Suppressor macrophage treated with lipopolysaccharide for 1 hour (primary cell): Measurements from ENCODE around the gene BICC1.
A peak's percentile ranks its signal among the peaks of the same experiment; 100 is the strongest.

Source experiments
- DNase-seq, 3 donors: peaks; one replicate each; pipeline ENCODE4 v3.0.0-alpha.2; 2020 to 2022

The BICC1 gene

GRCh38 chr10:58608351-58608750 is 95.7 kb downstream of the BICC1 start:
- DNase-seq: no peak

DNA sequence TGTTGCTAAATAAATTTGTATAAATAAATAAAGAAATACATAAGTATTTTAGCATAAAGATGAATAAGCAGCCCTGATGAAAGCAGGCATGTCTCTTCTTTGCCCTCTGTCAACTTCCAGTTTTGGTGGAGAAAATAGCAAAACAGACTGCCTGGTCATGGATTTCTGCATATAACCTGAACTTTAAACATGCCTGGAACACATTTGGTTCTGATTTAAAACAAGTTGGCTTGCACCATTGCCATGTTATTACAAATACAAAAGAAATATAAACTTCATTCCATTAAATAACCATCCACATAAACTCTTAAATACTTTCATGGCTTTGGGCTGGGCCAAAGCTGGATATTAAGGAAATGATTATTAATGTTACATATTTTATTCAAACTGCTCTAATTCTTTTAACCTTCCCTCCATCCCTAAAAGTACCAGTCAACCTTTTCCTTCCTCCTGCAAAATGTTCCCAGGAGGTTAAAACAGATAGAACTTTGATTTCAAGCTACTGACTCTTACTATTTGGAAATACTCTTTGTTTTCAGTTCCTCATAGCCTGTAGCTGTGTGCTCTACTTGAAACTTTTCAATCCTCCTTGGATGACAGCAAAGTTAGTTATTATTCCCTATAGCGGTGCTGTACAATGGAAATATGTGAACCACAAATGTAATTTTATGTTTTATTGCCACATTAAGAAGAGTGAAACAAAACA is 96.3 kb downstream of the BICC1 start:
- no peak for DNase-seq

- no peak for DNase-seq
Observed at GRCh38 chr10:58609532-58610150, 97.0 kb downstream of the BICC1 start.

GRCh38 chr10:58615237-58615935 is 102.7 kb downstream of the BICC1 start:
- no peak for DNase-seq

DNA sequence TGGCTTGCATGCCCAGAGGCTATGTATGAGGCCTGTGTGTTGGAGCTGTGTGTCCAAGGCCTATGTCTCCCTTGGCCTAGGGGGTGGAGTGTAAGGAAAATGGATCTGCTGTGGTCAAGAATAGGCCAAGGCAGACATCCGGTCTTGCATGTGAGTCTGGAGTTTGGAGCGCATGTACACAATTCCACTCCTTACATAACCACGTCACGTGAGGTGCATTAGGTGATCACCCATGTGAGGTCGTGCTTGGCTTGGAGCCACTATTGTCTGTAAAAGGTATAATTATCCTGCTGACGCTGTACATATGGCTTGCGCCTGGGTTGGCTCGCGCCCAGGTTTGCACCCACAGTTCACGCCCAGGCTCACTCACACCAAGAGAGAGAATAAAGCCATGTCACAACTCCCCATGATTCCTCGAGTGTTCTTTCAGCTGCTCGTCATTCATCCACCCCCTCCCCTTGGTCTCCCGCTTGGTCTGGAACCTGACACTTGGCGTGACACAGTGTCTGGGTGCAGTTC is 105.5 kb downstream of the BICC1 start:
- no peak for DNase-seq

GRCh38 chr10:58621379-58622077 is 108.9 kb downstream of the BICC1 start:
- no peak for DNase-seq

DNA sequence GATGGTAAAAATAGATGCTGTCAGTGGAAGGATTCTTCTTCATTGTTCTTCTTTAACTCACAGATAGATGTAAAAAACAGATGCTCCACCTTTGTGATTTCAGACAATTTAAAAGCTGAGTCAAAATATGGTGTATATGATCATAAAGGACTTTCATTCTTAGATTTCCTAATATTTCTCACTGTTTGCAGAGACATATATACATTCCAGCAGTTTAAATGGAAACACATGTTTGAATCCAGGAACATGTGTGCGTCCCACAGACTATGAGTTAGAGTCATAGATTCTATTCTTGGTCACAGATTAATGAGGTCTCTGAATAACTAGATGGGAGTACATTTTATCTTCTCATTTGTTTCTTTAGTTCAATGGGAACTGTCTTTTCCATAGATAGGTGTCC is 109.6 kb downstream of the BICC1 start:
- DNase-seq: no peak

DNA sequence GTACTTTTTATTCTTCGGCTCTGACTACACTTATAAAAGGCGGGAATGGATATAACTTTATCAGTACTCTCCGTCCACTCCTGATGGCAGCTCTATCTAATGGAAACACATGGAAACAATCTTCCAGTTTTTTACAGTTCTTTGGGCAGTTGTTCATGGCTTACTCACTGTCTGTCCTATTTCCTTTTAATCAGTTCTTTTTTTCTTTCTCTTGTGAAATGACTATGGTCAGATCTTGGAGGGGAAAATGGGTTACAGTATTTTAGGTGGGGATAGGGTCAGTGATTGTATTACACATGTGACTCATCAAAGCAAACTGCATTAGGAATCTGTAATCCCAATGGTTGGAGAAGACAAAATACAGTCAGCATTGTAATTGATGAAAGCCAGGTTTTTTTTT is 112.4 kb downstream of the BICC1 start:
- no peak for DNase-seq

- no peak for DNase-seq
Observed at GRCh38 chr10:58627392-58627791, 114.7 kb downstream of the BICC1 start.

GRCh38 chr10:58631715-58632114 is 119.0 kb downstream of the BICC1 start:
- DNase-seq: no peak

- no peak for DNase-seq
Observed at GRCh38 chr10:58632216-58632615, 119.5 kb downstream of the BICC1 start.

DNA sequence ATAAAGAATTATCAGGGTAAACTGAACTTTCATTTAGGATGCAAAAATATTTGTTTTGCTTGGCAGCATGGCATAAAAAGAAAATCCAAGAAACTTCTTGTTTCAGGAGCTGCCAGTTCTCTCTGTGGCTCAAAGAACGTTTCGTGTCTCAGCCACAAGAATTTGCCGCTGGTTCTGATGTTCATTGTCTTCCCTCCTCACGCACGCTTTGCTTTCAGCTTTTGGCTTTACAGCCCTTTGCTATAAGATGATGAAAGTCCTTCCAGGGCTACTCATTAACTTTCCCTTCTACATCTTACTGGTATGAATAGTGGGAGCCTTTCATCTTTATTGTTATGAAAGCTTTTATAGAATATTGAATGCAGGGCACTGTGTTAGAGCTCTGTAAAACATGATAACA is 124.7 kb downstream of the BICC1 start:
- no peak for DNase-seq

DNA sequence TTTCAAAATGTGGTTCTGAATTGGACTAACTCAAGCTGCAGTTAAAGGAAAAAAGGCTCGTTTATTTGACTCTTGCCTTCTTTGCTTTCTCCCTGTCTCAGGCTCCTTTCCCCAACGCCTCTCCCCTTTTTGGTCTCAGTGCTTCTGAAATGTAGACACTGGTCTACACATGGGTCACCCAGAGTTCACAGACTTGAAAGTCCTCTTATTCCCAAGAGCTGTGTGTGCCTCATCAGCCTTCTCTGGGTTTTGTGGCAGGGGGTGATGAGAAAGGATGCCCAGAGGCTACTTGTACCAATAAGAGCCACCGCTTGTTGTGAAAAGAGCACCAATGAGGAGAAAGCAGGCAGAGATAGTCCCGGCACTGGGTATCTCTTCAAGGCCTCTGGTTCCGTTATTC is 125.7 kb downstream of the BICC1 start:
- no peak for DNase-seq

DNA sequence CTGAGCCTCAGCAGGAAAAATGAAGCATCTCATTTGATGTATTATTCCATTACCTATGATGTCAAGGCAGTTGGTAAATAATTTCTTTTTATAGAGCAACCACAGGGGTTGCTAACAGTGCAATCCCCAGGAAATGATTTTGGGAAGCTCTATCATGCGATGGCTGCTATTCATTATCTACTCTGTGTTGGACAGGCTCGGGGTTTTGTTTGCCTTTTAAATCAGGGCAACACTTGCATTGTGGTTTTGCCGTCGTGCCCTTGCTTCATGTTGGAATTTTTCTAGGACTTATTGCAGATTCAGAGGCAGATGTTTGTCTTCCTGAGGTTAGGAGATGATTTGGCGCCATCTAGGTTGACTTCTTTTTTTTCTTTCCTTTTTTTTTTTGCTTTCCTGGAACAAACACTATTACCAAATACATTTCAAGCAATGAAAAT is 128.4 kb downstream of the BICC1 start:
- DNase-seq: peak; percentile 67 to 87 (median 80)

GRCh38 chr10:58641708-58642107 is 129.0 kb downstream of the BICC1 start:
- DNase-seq: no peak

GRCh38 chr10:58642283-58642682 is 129.6 kb downstream of the BICC1 start:
- no peak for DNase-seq

DNA sequence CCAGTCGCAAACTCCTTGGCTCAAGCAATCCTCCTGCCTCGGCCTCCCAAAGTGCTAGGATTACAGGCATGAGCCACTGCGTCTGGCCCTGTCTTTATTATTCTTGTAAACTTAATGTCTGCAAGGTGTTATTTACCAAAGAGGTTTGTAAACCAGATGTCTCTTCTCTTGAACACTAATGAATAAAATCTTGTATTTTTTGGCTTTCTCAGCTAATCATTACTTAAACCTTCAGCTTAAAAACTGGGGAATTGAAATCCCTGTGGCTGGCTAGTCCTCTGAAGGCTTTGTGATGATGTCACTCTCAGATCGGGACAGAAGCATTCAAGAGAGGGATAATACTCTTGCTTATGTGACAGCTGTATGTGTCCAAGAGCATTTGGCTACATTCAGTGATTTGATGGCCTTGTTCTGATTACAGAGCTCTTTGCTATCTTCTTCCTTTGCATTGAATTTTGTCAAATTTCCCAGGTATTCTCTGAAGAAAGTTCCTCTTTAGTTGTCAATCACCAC is 130.3 kb downstream of the BICC1 start:
- no peak for DNase-seq

DNA sequence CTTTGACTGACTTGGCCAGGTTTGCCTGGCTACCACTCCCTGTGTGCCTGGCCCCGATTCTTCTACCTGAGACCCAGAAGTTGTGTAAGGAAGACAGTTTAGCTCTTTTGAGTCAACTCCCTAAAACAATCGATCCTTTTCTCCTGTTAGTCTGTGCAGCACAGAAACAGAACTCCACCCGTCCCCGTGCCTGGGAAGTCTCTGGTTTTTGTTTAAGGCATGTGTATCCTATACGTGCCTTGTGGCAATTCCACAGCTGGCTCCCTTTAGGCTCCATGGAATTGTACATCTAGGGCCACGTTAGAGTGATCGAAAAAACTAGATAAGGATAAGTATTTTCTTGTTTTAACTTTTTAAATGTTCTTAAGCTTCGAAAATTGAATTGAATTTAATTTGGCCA is 131.6 kb downstream of the BICC1 start:
- no peak for DNase-seq

DNA sequence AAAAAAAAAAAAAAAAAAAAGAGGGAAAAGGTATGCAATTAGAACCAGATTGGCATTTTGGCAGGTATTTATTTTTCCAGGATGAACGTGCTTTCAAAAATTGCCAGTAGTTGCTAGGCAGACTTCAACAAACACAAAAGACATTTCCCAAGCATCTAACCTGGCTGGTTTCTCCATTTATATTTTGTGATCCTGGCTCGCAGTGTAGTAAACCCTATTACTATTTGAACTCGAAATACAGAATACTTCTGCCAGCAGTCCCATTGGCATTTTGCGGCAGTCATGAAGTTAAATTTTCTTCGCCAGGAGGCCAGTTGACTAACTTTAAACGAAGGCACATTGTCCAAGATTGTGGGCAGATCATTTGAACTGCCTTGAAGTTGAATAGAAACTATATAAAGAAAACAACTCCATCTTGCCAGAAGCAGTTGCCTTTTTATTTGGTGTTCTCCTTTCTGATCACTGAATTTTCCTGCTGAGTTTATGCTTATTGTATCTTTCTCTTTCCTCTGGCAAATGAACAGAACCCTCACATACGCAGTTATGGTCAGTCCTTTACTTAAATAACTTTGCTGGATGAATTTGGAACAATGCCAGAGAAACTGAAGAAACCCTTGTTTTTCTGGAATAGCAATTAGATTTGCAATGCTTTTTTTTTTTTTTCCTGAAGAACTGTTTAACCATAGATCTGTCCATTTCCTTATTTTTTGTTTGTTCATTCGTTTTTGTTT is 132.9 kb downstream of the BICC1 start:
- no peak for DNase-seq

- no peak for DNase-seq
Observed at GRCh38 chr10:58647376-58648112, 134.9 kb downstream of the BICC1 start.

- DNase-seq: no peak
Observed at GRCh38 chr10:58648131-58648530, 135.5 kb downstream of the BICC1 start.

DNA sequence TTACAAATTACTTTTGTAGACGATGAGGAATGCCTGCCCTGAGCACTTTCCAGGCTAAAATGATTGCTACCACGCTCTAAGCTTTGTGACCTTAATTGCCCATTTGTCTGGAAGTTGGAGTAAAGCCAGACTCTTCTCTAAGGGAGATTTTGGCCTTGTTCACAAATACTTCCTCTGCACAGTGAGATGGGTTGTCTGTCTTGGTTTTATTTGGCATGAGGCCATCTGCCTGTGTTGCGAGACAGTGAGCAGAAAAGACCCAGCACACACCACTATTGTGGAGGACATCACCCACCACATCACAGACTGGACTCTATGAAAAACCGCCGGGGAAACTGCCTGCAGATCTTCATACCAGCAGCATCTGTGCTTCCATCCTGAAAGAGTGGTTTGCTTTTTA is 138.4 kb downstream of the BICC1 start:
- DNase-seq: no peak
